Stimulated activated CD4-positive, alpha-beta T cell treated with anti-CD3 and anti-CD28 coated beads, Interleukin-1b, Interleukin-23, amount 100 ng/mL, for 24 hours (primary cell): ENCODE measurements around the gene CLEC2D.
A peak's percentile ranks its signal among the peaks of the same experiment; 100 is the strongest.
"Not testable (repeated sequence)": the region's sequence is repeated elsewhere in the genome, so short reads cannot be mapped to it uniquely, and the experiment has no call there.

Experiments used
- DNase-seq, 4 experiments: peaks; one replicate each; pipeline ENCODE4 v3.0.0-alpha.2; 2020; ENCODE audit warnings: low read depth in 4 of 4, low spot score in 1 of 4

CLEC2D gene, protein sequence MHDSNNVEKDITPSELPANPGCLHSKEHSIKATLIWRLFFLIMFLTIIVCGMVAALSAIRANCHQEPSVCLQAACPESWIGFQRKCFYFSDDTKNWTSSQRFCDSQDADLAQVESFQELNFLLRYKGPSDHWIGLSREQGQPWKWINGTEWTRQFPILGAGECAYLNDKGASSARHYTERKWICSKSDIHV

DNA sequence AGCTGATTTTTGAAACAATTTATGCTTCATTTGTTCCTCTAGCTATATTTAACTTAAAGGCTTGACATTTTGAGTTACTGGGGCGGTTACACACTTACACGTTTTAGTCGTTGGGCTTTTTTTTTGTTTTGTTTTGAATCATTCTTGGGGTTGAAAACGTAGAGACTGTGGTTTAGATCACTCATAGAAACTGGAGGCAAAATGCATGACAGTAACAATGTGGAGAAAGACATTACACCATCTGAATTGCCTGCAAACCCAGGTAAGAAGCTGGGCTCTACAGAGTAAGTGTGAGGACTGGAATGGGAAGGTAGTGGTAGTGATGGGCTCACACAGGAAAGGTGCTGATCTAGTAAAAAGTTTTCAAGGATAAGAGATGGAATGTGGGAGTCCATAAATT is at the start of gene CLEC2D:
CLEC2D (plus strand) TSS at position 180 of the 400 bp plus-strand sequence; CDS start at position 202, 22 bp downstream.
- no peak for DNase-seq

DNA sequence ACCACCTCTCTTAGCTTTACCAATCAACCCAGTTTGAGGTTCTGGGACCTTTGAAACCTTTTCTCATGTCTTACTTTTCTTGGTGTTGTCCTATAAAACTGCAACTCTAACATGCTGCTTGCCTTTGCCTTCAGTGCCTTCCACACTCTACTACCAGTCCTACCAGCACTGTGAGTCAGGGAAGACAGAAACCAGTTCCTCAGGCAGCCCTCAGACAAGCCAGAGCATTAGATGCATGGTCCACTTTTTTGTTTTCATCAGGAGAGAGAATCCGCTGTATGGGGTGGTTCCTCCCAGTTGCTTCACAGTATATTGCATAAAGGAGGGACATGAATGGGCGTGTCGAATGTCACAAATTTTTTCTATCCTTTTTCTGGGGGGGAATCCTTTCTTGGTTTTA is 44.5 kb upstream of the CLEC2D start:
- DNase-seq = no peak

DNA sequence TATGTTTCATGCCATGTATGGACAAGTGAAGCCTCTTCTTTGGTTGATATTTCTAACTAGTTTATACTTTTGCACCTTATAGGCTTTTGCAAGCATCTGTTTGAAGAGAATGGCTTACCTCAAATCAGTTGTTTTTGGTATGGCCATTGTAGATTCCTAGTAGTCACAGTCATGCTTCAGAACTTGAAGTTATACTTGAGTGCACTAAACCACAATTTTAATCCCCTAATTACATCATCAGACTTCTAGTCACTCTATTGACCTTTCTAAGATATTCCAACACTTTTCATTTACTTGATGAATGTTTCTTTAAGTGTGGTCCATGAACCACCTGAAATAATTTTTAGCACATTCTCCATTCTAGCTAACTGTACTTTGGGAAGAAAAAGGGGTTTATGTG is 43.2 kb upstream of the CLEC2D start:
- DNase-seq = no peak

DNA sequence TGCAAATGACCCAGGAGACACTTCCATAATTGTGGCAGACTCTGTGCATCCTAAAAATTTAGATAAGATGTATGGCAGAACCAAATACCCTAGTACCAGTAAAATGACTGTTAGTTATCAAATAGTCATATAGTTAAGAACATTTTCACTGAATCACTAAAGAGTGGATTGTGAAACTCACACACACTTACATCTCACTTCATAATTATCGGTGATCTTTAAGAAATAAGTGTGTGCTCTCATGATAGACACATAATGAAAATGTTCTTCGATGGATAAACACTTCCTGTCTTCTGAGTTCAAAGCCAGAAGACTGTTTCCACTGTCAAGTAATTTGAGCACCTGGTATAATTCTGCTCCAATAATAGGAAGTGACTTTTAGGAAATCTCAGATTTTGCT is 42.7 kb upstream of the CLEC2D start:
- no peak for DNase-seq

DNA sequence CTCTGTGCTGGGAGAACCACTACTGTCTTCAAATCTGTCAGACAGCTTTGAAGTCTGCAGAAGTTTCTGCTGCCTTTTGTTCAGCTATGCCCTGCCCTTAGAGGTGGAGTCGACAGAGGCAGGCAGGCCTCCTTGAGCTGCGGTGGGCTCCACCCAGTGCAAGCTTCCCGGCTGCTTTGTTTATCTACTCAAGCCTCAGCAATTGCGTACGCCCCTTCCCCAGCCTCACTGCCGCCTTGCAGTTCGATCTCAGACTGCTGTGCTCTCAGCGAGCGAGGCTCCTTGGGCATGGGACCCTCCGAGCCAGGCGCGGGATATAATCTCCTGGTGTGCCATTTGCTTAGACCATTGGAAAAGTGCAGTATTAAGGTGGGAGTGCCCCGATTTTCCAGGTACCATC is 36.7 kb upstream of the CLEC2D start:
- DNase-seq = no peak

DNA sequence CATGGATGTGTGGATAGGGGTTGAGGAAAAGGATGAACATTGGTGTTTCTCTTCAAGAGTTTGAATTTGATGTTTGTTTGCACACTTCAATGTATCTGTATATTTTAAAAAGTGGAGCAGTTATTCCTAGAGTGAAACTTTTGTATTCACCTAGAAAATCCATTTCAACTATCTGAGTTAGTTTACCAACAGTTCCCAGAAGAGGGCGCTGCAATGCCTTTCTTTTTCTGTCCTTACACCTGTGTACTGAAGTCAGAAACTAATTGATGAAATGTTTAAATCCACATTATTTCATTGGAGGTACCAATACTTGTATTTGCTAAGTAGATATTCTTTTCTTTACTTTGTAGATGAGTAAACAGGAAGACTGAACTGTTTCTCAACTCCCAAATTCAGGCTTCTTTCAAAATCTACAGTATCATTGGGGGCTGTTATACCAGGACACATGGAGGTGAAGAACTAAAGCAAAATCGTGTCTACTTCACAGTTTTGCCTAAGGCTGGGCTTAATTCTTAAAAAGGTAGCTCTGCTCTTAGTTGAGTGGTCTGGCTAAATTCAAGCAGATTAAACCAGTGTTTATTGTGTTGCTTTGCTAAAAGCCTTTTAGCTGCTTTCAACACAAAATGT is 35.2 kb upstream of the CLEC2D start:
- peak; percentile 64 to 79 (median 68) for DNase-seq

DNA sequence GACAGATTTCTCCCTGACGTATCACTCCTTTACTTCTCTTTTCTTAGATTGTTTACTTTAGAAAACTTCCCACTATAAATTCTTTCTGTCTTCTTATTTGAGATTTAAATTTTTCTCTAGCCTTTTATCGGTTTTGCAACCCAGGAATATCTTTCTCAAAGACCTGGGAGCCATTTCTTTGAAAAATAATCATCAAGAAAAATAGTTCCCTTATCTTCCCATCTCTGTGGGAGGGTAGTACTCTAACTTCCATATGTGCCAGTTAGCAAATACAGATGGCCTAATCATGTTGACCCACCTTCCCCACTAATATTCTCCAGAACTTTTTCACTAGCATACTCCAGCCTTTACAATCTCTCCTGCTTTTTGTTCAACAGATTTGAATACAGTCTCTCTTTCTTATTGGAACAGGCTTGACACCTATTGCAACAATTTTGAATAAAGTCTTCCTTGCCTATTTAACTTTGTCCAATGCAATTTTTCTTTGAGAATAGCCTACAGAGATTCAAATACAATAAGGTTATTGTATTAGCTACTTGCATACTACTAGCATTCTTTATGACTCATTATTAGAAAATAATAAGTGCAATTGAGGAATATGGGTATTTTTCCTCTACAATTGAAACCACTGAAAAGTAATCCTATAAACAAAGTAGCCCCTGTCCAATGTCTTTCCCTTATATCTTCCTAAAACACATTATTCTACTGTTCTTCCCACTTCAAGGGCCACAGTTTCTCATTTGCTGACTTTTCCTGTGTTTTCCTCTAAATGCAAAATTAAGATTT is 34.4 kb upstream of the CLEC2D start:
- no peak for DNase-seq

DNA sequence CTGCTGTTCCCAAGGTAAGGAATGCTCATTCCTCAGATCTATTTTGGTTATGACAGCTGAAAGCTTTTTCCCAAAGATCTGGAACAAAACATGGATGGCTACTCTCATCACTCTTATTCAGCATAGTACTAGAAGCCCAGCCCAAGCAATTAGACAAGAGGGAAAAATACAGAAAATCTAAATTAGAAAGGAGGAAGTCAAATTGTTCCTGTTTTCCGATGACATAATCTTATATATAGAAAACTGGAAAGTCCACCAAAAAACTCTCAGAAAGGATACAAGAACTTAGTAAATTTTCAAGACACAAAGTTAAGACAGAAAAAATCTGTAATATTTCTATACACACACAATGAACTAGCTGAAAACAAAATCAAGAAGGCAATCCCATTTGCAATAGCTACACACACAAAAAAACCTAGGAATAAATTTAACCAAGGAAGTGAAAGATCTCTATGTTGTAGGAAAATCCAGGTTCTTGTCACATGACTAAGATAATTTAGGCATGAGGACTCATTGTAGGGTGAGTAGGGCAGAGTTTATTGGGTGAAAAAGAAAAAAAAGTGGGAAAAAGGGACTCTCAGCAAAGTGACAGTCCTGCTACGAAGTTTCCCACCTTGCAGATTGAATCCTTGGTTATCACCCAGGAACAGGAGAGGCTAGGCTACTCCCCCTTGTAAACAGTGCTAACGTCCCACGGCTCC is 33.2 kb upstream of the CLEC2D start:
- no peak for DNase-seq

DNA sequence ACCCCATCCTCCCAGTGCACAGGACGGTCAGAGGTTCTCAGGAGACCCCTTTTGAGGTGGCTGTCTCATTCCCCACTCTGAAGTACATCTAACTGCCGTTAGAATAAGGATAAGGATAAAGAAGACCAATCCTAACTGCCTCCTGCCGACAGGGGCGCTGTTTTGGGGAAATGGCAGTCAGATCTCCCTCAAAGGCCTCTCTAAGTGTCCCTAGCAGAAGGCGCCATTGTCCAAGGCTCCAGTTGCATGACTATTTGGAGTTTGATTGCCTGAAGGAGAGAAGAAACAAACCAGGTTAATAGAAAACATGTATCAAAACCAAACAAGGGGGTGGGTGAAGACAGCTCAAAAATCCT is 32.7 kb upstream of the CLEC2D start:
- no peak for DNase-seq

DNA sequence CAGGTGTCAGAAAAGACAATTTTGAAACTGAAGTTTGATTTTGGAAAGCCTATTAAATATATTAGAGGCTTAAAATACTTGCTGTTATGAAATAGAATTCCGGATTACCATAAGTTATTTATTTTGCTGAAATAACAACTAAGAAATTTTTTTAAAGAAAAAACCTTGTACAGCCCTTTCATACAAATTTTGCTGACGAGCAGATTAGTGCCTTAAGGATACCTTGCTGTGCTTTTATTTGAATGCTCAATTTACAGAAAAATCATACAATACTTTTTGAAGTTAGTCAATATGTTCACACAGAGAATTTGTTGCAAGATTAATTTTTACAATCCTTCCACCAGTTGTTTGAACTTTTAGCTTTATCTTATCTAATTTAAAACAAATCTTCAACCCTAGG is 29.5 kb upstream of the CLEC2D start:
- DNase-seq = no peak

DNA sequence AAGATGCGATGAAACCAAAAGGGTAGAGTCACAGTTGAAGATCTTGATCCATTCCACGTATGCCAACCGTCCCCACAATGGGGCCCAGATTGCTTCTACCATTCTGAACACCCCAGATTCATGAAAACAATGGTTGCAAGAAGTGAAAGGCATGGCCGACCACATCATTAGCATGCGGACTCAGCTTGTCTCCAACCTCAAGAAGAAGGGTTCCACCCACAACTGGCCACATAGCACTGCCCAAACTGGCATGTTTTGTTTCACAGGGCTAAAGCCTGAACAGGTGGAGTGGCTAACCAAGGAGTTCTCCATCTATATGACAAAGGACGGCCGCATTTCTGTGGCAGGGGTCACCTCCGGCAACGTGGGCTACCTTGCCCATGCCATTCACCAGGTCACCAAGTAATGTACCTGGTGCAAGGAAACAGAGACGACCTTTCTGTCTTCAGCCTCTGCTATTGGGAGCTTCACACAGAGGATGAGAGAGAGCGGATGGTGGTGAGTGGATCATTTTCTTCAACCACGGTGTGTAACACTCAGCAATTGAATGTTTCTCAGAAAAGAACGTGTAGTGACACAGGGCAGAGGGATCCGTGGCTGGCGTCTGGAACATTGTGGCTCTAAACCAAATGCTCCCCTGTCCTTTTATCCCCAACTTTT is 26.8 kb upstream of the CLEC2D start:
- DNase-seq = no peak

DNA sequence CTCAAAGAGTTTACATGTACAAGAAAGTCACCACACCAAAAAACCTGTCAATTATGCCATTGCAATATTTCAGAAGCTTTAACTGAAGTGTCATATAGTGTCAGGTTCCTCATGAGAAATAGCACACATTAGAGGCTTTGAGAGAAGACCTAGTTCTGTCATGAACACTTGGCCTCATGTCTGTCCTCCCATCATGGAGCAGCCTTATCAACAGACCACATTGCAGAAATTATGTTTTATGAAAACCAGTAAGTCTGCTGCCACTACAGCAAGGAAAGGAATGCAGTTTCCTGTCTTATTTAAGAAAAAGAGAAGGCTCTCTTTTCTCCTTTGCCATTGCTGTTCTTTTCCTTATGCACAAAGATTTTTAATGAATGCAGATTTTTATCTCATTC is 26.2 kb upstream of the CLEC2D start:
- DNase-seq = no peak

DNA sequence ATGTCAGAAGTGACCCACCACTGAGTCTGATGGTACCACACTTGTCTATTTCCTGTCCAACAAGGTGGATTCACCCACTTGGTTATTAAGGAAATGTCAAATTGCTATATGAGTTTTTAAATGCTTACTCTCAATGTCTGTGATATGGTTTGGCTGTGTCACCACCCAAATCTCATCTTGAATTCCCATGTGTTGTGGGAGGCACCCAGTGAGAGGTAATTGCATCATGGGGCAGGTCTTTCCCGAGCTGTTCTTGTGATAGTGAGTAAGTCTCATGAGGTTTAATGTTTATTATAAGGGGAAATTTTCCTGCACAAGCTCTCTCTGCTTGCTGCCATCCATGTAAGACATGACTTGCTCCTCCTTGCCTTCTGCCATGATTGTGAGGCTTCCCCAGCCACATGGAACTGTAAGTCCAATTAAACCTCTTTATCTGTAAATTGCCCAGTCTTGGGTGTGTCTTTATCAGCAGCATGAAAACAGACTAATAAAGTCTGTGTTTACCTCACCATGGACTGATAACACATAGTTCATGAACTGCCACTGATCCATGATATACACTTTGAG is 24.4 kb upstream of the CLEC2D start:
- not testable (repeated sequence) for DNase-seq

DNA sequence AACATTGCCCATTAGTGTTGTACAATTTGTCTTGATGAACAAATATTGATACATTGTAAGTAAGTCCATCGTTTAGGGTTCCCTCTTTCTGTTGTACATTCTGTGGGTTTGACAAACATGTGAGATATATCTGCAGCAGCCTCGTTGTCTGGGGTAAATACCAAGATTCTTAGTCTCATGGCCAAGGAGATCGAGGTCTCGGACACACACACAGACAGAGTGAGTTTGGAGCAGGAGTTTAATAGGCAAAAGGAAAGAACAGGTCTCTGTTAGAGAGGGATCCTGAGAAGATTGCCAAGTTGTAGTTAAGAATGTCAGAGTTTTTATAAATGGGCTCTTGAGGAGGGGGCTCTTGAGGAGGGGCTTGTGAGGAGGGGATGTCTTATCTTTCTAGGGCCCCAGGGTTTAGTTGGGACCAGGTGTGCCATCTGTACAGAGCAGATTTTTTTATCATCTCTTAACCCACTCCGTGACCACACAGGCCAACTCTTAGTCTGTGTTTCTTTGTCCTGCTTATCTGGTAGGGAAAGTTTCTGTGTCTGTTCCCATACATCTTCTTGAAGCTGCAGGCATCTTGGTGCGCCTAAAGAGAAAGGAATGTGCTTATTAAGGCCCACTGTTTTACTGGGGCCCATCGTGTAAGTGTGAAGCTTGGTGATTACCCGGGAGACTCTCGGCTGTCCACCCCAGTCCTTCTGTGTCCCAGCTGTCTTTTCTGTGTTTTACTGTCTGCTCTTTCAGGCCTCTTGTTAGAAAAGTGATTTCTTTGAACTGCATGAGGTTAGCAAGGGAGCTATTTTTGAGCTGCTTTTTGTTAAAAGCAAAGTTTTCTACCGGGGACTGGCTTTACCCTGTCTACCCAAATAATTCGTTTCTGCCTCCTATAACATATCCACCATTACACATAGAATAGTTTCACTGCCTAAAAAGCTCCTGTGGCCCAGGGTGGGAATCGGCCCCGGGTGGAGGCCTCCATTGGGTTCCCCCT is 22.4 kb upstream of the CLEC2D start:
- no peak for DNase-seq

DNA sequence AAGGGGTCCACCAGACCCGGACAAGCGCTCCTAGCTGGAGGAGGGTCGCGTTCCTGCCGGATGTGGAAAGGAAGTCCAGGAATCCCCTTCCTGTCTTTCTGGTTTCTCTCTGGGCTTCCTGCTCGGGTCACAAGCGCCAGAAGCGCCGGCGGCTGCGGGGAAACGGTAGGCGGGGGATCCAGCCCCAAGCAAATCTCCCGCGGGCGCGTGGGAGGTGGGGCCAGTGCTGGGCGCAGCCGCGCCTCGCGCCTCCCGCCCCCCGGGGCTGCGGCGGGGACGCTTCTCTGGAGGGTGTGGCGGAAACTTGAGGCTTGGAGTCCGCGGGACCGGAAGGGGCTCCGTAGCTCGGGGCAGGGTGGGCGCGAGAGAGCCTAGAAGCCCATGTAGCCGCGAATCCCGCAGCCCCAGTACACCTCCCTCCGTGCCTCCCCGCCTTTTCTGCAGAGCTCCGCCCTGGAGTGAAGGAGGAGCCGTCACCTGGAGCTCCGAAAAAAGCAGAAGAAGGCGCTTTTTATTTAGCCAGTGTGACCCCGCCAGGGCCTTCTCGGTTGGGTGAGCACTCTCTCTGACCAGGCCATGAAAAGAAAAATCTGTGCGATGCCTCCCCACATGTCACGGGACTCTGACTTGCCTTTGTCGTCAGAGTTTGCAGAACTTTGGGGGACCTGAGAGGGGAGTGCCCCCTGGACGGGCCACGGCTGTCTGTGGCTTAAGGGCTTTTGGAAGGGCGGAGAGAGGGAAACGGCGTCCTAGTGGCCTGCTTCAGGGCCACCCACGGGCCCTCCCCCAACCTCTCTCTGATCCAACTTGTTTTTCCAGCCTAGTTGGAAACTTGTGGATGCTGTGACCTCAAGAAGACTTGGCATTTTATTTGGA is 21.4 kb upstream of the CLEC2D start:
- peak; percentile 77 to 91 (median 81) for DNase-seq

DNA sequence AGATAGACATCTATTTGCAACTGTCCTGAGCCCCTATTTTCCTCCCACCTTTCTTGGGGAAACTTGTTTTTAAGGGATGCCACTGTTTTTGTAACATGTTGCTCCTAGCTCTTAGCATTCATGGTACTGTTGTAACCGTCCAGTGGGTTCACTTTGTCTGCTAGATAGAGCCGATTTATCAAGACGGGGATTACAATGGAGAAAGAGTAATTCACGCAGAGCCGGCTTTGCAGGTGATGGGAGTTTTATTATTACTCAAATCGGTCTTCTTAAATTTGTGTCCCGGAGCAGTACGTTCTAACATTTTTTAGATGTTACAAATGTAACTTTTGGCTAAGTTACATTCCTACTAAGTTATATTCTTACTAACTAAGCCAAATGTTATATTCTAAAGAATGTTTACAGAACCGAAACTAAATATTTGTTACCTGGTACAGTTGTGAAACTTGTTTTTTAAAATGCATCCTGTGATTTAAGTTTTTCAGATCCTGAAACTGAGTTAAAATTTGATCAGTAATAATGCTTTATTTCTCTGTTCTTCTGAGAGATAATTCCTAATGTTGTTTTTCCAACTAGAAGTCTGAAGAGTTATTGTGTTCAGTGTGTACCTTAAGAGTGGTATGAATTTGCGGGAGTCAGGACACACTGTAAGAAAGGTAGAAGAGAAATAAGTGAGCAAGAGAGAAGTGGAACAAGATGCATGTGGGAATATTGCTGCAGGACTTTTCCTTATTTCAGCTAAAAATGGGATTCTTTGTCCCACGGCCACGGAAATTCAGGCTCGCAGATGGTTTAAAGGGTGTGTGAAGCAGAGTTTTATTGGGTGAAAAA is 20.6 kb upstream of the CLEC2D start:
- no peak for DNase-seq

DNA sequence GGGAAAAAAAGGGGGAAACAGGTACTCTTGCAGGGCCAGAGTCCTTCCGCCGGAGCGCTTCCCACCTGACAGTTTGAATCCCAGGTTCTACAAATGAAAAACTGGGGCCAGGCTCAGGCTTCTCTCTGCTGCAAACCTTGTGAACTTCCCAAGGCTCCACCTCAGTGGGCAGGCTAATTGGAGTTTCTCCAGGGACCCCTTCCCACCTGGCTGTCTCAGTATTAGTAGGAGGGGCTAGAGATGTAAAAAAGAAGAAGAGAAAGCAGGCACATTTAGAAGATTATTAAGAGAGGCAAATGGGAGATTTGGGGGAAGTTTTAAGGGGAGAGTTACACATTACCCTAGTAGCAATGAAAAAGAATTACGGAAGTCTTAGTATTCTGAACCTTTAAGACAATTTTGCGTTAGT is 20.0 kb upstream of the CLEC2D start:
- no peak for DNase-seq

DNA sequence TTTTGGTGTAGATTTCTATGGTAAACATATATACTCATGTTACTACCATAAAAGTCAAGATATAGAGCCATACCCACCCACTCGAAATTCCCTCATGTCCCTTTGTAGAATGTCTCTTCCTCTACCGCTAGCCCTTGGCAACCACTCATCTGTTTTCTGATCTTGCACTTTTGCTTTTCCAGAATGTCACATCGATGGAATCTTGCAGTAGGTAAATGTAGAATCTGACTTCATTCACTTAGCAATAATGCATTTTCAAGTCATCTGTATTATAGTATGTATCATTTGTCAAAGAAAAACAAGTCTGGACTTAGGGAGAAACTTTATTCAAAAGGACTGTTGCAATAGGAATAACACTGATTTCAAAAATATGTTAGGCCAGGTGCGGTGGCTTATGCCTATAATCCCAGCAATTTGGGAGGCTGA is 19.3 kb upstream of the CLEC2D start:
- DNase-seq = no peak
